Measurements from ENCODE around the gene VTCN1.
"Not testable (repeated sequence)": the region's sequence is repeated elsewhere in the genome, so short reads cannot be mapped to it uniquely, and the experiment has no call there.

The VTCN1 gene

GRCh38 chr1:117164209-117164608 lies 46.5 kb downstream of the VTCN1 start:
- H3K9me3 Mint-ChIP-seq, result no peaks in the 10 kb centered on the region
- peaks cover 14% of the 10 kb centered on the region for H3K27me3 Mint-ChIP-seq (ENCODE audit: low read depth)
- H3K4me1 Mint-ChIP-seq (ENCODE audit: low read depth), result no peaks in the 10 kb centered on the region
- H3K36me3 Mint-ChIP-seq (ENCODE audit: low read depth), result no peaks in the 10 kb centered on the region
- no peak overlapping the region for H3K27ac Mint-ChIP-seq
- no peak overlapping the region for H3K4me3 Mint-ChIP-seq

- Mint-ChIP-seq H3K36me3 (ENCODE audit: low read depth) (no peaks in the 10 kb centered on the region), H3K27me3 (ENCODE audit: low read depth) (peaks cover 14% of the 10 kb centered on the region), H3K27ac (no peak overlapping the region), H3K4me3 (no peak overlapping the region), H3K4me1 (ENCODE audit: low read depth) (no peaks in the 10 kb centered on the region), H3K9me3 (no peaks in the 10 kb centered on the region)
Observed at GRCh38 chr1:117162816-117163215, 47.9 kb downstream of the VTCN1 start.

GRCh38 chr1:117161887-117162286 lies 48.8 kb downstream of the VTCN1 start:
- Mint-ChIP-seq H3K9me3 (no peaks in the 10 kb centered on the region), H3K36me3 (ENCODE audit: low read depth) (no peaks in the 10 kb centered on the region), H3K4me3 (no peak overlapping the region), H3K27ac (no peak overlapping the region), H3K4me1 (ENCODE audit: low read depth) (no peaks in the 10 kb centered on the region), H3K27me3 (ENCODE audit: low read depth) (peaks cover 11% of the 10 kb centered on the region)

GRCh38 chr1:117151305-117151704 lies 59.4 kb downstream of the VTCN1 start:
- H3K4me3 Mint-ChIP-seq; H3K27me3 Mint-ChIP-seq (ENCODE audit: low read depth); H3K4me1 Mint-ChIP-seq (ENCODE audit: low read depth); H3K9me3 Mint-ChIP-seq; H3K27ac Mint-ChIP-seq; H3K36me3 Mint-ChIP-seq (ENCODE audit: low read depth): not testable (repeated sequence)

GRCh38 chr1:117150316-117150715 lies 60.4 kb downstream of the VTCN1 start:
- H3K27me3 Mint-ChIP-seq (ENCODE audit: low read depth), result peaks cover 9% of the 10 kb centered on the region
- H3K36me3 Mint-ChIP-seq (ENCODE audit: low read depth), result no peaks in the 10 kb centered on the region
- no peak overlapping the region for H3K4me3 Mint-ChIP-seq
- no peaks in the 10 kb centered on the region for H3K4me1 Mint-ChIP-seq (ENCODE audit: low read depth)
- no peak overlapping the region for H3K27ac Mint-ChIP-seq
- H3K9me3 Mint-ChIP-seq, result peaks cover 5% of the 10 kb centered on the region

- peaks cover 9% of the 10 kb centered on the region for H3K27me3 Mint-ChIP-seq (ENCODE audit: low read depth)
- H3K4me3 Mint-ChIP-seq, result no peak overlapping the region
- H3K4me1 Mint-ChIP-seq (ENCODE audit: low read depth), result no peaks in the 10 kb centered on the region
- peaks cover 5% of the 10 kb centered on the region for H3K9me3 Mint-ChIP-seq
- H3K36me3 Mint-ChIP-seq (ENCODE audit: low read depth), result no peaks in the 10 kb centered on the region
- no peak overlapping the region for H3K27ac Mint-ChIP-seq
Observed at GRCh38 chr1:117147856-117148588, 62.7 kb downstream of the VTCN1 start.

GRCh38 chr1:117147341-117147831 lies 63.3 kb downstream of the VTCN1 start:
- no peak overlapping the region for H3K27ac Mint-ChIP-seq

GRCh38 chr1:117146575-117147340 lies 64.0 kb downstream of the VTCN1 start:
- Mint-ChIP-seq H3K4me3 (no peak overlapping the region), H3K4me1 (ENCODE audit: low read depth) (no peaks in the 10 kb centered on the region), H3K27ac (no peak overlapping the region), H3K9me3 (peaks cover 4% of the 10 kb centered on the region), H3K27me3 (ENCODE audit: low read depth) (peaks cover 9% of the 10 kb centered on the region), H3K36me3 (ENCODE audit: low read depth) (no peaks in the 10 kb centered on the region)

More at GRCh38 chr1:117147341-117147831, 63.3 kb downstream of the VTCN1 start:
- no peaks in the 10 kb centered on the region for H3K36me3 Mint-ChIP-seq (ENCODE audit: low read depth)
- H3K4me3 Mint-ChIP-seq, result no peak overlapping the region
- peaks cover 5% of the 10 kb centered on the region for H3K9me3 Mint-ChIP-seq
- H3K27me3 Mint-ChIP-seq (ENCODE audit: low read depth), result peaks cover 9% of the 10 kb centered on the region
- H3K4me1 Mint-ChIP-seq (ENCODE audit: low read depth), result no peaks in the 10 kb centered on the region

GRCh38 chr1:117146072-117146471 lies 64.7 kb downstream of the VTCN1 start:
- Mint-ChIP-seq H3K4me3 (no peak overlapping the region), H3K4me1 (ENCODE audit: low read depth) (no peaks in the 10 kb centered on the region), H3K9me3 (no peaks in the 10 kb centered on the region), H3K36me3 (ENCODE audit: low read depth) (no peaks in the 10 kb centered on the region), H3K27ac (no peak overlapping the region), H3K27me3 (ENCODE audit: low read depth) (peaks cover 9% of the 10 kb centered on the region)

- Mint-ChIP-seq H3K9me3 (no peaks in the 10 kb centered on the region), H3K4me3 (no peak overlapping the region), H3K27ac (no peak overlapping the region), H3K4me1 (ENCODE audit: low read depth) (no peaks in the 10 kb centered on the region), H3K27me3 (ENCODE audit: low read depth) (peaks cover 9% of the 10 kb centered on the region), H3K36me3 (ENCODE audit: low read depth) (no peaks in the 10 kb centered on the region)
Observed at GRCh38 chr1:117143871-117144270, 66.9 kb downstream of the VTCN1 start.

- Mint-ChIP-seq H3K4me1 (ENCODE audit: low read depth) (no peaks in the 10 kb centered on the region), H3K27me3 (ENCODE audit: low read depth) (peaks cover 9% of the 10 kb centered on the region), H3K36me3 (ENCODE audit: low read depth) (no peaks in the 10 kb centered on the region), H3K27ac (no peak overlapping the region), H3K9me3 (no peaks in the 10 kb centered on the region), H3K4me3 (no peak overlapping the region)
Observed at GRCh38 chr1:117143172-117143571, 67.6 kb downstream of the VTCN1 start.

- H3K36me3 Mint-ChIP-seq (ENCODE audit: low read depth), result no peaks in the 10 kb centered on the region
- H3K4me1 Mint-ChIP-seq (ENCODE audit: low read depth), result no peaks in the 10 kb centered on the region
- no peaks in the 10 kb centered on the region for H3K9me3 Mint-ChIP-seq
- H3K27ac Mint-ChIP-seq, result no peak overlapping the region
- peaks cover 9% of the 10 kb centered on the region for H3K27me3 Mint-ChIP-seq (ENCODE audit: low read depth)
- no peak overlapping the region for H3K4me3 Mint-ChIP-seq
Observed at GRCh38 chr1:117142200-117142599, 68.5 kb downstream of the VTCN1 start.

GRCh38 chr1:117138561-117138960 lies 72.2 kb downstream of the VTCN1 start:
- H3K4me1 Mint-ChIP-seq (ENCODE audit: low read depth), result no peaks in the 10 kb centered on the region
- H3K27ac Mint-ChIP-seq, result no peak overlapping the region
- peaks cover 3% of the 10 kb centered on the region for H3K27me3 Mint-ChIP-seq (ENCODE audit: low read depth)
- H3K4me3 Mint-ChIP-seq, result no peak overlapping the region
- H3K36me3 Mint-ChIP-seq (ENCODE audit: low read depth), result no peaks in the 10 kb centered on the region
- no peaks in the 10 kb centered on the region for H3K9me3 Mint-ChIP-seq

GRCh38 chr1:117138106-117138505 lies 72.6 kb downstream of the VTCN1 start:
- Mint-ChIP-seq H3K27me3 (ENCODE audit: low read depth) (peaks cover 8% of the 10 kb centered on the region), H3K4me3 (no peak overlapping the region), H3K36me3 (ENCODE audit: low read depth) (no peaks in the 10 kb centered on the region), H3K27ac (no peak overlapping the region), H3K9me3 (no peaks in the 10 kb centered on the region), H3K4me1 (ENCODE audit: low read depth) (no peaks in the 10 kb centered on the region)

- H3K4me3 Mint-ChIP-seq, result no peak overlapping the region
- H3K27ac Mint-ChIP-seq, result no peak overlapping the region
- peaks cover 9% of the 10 kb centered on the region for H3K27me3 Mint-ChIP-seq (ENCODE audit: low read depth)
- H3K36me3 Mint-ChIP-seq (ENCODE audit: low read depth), result no peaks in the 10 kb centered on the region
- H3K4me1 Mint-ChIP-seq (ENCODE audit: low read depth), result no peaks in the 10 kb centered on the region
- H3K9me3 Mint-ChIP-seq, result no peaks in the 10 kb centered on the region
Observed at GRCh38 chr1:117137281-117137855, 73.4 kb downstream of the VTCN1 start.
